Globus pallidus (tissue), 1 donor: ENCODE results near the gene POMZP3.
"Not testable (repeated sequence)": the region's sequence is repeated elsewhere in the genome, so short reads cannot be mapped to it uniquely, and the experiment has no call there.

Experiments used
- DNase-seq: peaks from one replicate; pipeline ENCODE4 v3.0.0-alpha.2; 2015; ENCODE audit warnings: low spot score

The POMZP3 gene

DNA sequence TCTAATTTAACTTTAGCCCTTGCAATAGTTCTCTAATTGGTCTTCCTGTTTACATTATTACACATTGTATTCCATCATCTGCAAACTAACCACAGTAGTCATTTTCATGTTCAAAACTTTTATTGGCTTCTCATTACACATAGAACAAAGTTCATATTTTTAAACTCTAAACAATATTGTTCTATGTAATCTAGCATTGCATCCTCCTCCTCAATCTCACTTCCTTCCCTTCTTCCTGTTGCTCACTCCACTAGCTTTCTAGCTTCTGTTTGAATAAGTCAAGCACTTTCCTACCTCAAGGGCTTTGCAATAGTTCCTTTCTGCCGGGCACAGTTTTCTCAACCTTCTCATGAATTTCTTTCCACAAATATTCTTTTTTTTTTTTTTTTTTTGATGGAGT lies 38.5 kb downstream of the POMZP3 start:
- DNase-seq = not testable (repeated sequence)

DNA sequence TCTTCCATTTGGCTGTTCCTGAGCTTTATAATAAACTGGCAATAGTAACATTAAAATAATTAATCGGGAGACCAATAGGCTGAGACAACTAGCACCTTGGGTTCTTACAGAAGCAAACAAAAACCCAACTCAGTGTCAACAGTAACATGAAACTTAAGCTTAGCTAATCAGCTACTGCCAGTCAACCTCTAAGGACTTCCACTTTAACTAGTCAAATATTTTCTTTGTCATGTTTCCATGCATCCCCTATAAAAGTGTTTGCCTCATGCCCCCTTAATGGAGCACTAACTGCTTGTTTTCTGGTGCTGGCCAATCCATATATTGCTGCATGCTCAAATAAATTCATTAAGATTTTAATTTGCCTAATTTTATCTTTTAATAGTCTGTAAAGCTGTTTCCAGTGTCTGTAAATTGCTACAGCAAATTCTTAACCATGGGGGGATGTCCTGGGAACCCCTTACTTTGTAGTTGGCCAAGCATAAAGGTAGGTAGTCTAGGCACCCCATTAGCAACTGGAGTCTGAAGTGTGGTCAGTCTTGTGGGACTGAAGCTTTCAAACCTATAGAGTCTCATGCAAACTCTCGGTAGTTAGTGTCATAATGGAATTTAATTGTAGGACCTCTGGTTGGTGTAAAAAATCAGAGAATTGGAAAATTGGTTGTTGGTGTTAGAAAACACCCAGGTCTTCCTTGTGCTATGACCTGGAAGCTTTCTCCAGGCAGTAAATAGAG lies 40.3 kb downstream of the POMZP3 start:
- not testable (repeated sequence) for DNase-seq

DNA sequence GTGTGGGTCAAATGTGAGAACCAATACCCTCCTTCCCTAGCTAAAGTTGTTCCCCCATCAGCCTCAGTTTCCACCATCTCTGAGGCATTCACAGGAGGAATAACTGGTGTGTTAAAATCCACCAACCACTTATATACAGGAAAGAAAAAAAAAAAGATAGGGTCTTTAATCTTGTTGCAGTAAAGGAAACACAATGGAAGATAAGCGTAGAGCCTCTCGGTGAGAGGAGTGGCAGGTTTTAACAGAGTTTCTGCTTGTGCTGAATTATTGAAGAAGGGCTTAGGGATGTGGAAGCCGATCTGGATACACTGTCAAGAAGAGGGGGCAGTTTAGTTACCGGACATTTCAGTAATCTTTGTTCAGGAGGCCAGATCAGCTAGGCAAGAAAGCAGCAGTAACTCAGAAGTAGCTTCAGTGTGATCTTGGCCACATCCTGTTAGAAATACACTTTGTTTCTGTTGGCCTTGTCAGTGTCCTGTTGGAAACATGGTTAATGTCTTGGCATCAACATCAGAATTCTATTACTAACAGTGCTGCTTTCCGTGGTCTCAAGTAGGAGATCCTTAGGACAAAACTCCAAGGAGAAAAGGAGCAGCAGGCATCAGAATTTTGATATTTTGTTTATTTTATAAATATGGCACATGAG lies 43.3 kb downstream of the POMZP3 start:
- not testable (repeated sequence) for DNase-seq

DNA sequence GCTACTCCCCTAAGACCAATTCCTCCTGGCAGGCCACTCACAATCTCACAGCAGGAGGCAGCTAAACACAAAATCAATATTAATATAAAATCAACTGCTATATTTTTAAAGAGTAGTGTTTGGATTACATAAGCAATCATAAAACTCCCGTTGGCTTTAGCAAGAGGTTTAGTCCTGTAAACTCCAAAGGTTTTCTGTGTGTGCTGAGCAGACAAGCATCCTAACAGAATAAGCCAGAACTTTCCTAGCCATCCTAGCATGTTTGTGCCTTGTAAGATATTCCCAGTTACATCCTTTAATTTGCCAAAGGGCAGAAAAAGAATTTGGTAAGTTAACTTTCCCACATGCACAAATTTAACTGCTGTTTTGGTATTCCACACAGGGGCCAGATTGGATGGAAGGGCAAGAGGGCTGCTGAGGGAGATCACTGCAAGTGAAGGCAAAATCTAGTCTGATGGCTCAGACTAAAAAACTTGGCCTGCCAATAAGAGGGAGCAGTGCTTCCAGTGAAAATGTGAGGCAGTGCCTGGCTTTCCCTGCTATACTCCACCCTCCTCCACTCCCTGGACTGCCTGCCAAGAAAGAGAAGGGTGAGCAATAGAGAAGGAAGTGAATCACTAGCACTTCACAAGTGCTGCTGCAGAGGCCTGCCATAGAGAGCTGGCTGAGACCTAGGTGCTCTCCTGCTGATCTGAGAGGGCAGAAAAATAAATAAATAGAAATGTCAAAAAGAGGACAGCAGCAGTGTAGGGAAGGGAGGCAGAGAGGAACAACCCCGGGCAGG lies 44.0 kb downstream of the POMZP3 start:
- DNase-seq = peak; percentile 49

DNA sequence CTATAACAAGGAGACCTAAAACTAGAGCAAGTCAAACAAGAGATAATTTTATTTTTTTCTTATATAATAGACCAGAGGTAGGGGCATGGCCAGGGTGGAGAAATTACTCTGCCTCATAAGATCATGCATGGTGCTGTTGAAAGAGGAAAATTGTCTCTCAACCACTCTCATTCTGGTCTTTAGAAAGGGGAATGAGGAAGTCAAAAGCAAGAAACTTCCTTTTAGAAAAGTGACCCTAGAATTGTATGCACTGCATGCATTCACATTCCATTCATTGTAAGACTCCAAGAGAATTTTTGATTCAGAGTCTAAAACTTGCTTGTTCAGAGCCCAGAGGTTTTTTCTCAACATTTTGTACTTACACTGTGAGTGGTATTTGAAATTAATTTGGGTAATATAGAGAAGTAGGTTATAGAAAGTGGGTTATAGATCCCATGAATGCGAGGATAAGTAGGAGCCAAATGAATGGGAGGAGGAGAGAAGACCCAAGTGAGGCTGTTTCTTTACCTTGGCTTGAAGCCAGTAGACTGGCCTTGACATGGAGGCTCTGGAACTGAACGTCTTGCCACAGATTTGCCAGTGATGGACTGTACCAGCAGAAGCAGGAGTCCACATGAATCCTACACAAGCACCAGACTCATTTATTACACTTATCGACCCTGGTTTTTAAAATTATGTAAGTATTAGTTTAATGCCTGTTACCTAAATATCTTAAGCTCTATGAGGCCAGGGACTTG lies 51.0 kb downstream of the POMZP3 start:
- not testable (repeated sequence) for DNase-seq

DNA sequence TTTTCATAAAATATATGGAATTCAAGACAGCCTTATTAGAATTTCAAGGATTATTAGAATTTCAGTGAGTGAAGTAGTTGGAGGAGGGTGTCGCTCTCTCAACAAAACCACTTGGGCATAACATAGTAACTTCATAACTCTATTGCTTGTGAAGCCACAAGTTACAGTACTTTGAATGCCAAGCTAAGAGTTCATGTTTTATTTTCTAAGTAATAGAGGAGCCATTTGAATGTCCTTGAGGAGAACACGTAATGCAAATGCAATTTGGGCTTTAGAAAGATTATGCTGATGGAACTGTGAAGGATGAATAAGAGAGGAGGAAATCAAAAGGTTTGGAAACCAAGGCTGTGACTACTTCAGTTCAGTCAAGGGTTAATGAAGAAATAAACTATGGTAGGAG lies 51.6 kb downstream of the POMZP3 start:
- not testable (repeated sequence) for DNase-seq

DNA sequence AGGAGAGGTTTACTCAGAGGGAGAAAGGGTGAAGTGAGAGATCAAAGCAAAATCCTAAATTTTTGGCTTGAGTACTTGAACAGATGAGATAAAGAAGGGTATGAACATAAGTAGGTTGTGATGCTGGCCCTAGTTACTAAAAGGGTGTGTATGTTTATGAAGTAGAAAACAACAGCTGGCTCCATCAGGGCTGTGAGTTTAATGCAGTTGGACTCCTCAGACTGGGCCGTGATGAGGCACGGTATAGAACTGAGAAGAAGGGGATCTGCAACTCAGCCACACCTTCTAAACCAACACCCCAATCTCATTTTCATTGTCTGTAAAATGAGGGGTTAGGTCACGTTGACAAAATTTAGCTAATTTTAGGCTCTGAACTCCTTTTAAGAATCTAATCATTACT lies 54.8 kb downstream of the POMZP3 start:
- DNase-seq = not testable (repeated sequence)

DNA sequence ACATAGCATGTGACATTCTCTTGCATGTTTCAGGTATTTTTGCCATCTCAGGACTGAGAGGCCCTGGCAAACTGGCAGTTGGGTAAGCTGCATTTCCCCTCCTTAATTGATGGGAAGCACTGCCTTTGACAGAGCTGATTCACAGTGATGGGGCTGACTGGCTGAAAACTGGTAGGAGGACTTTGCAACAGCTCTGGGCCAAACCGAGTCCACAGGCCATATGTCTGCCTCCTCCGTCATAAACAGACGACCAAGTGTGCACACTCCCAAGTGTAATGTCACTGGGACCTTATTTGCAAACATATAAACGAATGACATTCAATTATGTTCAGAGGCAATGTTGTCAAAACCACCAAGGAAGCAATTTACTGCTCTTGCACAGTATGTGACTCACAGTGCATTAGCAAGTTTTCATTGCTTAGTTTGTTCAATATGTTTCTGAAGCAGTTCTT lies 56.7 kb downstream of the POMZP3 start:
- DNase-seq = not testable (repeated sequence)

DNA sequence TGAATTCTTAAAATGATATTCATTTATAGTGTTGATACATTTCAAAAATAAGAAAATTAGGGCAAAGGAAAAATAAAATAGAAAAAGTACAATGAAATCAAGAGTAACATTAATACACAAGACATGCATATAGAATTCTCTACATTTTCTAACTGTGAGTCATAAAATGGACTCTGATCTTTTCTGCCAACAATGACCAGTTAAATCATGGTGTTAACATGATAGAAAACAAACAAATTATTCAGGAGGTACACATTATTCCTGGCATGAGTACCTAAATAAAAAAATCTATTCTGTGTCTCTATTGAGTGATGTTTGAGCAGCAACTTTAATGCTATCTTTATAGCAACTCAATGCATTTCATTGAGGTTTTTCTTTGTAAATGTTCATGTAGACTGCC lies 58.3 kb downstream of the POMZP3 start:
- not testable (repeated sequence) for DNase-seq

DNA sequence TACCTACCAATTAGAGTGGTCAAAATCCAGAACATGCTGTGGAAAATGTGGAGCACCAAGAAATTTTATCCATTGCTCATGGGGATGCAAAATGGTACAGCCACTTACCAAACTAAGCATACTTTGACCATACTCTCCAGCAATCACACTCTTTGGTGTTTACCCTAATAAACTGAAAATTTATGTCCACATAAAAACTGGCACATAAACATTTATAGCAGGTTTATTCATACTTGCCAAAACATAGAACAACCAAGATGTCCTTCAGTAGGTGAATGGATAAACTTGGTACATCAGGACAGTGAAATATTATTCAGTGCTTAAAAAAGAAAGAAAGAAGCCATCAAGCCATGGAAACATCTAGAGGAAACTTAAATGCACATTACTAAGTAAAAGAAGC lies 59.3 kb downstream of the POMZP3 start:
- not testable (repeated sequence) for DNase-seq

DNA sequence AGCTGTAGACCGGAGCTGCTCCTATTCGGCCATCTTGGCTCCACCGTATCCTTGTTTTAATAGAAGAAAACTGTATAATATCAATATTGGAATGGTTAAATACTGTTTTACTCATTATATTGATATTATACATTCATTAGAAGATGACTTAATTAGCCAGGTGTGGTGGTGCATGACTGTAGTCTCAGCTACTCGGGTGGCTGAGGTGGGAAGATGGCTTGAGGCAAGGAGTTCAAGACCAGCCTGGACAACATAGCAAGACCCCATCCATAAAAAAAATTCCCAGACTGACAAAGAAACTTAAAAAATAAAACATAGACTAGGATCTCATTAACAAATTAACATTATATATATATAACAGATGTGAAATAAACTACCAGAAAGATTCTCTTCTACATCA lies 59.8 kb downstream of the POMZP3 start:
- not testable (repeated sequence) for DNase-seq

DNA sequence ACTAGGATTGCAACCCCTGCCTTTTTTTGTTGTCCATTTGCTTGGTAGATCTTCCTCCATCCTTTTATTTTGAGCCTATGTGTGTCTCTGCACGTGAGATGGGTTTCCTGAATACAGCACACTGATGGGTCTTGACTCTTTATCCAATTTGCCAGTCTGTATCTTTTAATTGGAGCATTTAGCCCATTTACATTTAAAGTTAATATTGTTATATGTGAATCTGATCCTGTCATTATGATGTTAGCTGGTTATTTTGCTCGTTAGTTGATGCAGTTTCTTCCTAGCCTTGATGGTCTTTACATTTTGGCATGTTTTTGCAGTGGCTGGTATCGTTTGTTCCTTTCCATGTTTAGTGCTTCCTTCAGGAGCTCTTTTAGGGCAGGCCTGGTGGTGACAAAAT lies 62.1 kb downstream of the POMZP3 start:
- not testable (repeated sequence) for DNase-seq

DNA sequence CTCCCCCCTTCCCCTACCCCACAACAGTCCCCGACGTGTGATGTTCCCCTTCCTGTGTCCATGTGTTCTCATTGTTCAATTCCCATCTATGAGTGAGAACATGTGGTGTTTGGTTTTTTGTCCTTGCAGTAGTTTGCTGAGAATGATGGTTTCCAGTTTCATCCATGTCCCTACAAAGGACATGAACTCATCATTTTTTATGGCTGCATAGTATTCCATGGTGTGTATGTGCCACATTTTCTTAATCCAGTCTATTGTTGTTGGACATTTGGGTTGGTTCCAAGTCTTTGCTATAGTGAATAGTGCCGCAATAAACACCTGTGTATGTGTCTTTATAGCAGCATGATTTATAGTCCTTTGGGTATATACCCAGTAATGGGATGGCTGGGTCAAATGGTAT lies 65.7 kb downstream of the POMZP3 start:
- not testable (repeated sequence) for DNase-seq

DNA sequence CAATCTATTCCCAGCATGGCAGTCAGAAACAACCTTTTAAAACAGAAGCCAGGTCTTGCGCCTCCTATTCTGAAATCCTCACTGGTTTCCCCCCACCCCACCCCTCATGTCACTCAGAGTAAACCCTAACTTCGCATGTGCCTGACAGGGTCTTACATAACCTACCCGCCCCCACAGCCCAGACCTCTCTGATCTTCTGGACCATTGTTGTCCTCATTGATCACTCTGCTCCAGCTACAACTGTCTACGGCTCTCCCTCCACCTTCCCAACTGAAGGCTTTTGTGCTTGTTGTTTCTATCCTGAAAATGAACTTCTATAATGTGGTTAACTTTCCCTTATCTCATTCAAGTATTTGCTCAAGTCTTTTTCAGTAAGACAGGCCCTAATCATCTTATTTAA lies 66.9 kb downstream of the POMZP3 start:
- DNase-seq = not testable (repeated sequence)
